GM11168 (cell line): ENCODE measurements around the gene RBM10.

Experiments used
- in situ Hi-C: fragments of 300-500 bp; cut with MboI; formaldehyde crosslinking; loops from one replicate; pipeline ENCODE4 v1.12.0; 2022; ENCODE audit warnings: low sequenced_read_pairs; ENCODE audit not compliant: unreplicated experiment

Gene RBM10

GRCh38 chrX:47190445-47191269, 45.6 kb downstream of the RBM10 start:
- in situ Hi-C loops = loop anchor here (25.0 kb wide), 1 partner anchor 322 kb away; no protein-coding TSS in a partner anchor

GRCh38 chrX:47191331-47191730, 46.3 kb downstream of the RBM10 start:
- in situ Hi-C loops = loop anchor here (25.0 kb wide), 1 partner anchor 321 kb away; no protein-coding TSS in a partner anchor

GRCh38 chrX:47191806-47192401, 46.9 kb downstream of the RBM10 start:
- in situ Hi-C loops = loop anchor here (25.0 kb wide), 1 partner anchor 320 kb away; no protein-coding TSS in a partner anchor

GRCh38 chrX:47193475-47194193, 48.6 kb downstream of the RBM10 start, which contains the start of gene UBA1:
TSS of gene UBA1 (plus strand) at chrX:47193829. CDS start at chrX:47198803, 4,974 bp downstream.
- in situ Hi-C loops = loop anchor here (25.0 kb wide), 1 partner anchor 319 kb away; no protein-coding TSS in a partner anchor

GRCh38 chrX:47194194-47194787, 49.3 kb downstream of the RBM10 start:
- in situ Hi-C loops = loop anchor here (25.0 kb wide), 1 partner anchor 318 kb away; no protein-coding TSS in a partner anchor

GRCh38 chrX:47196098-47196497, 51.1 kb downstream of the RBM10 start:
- in situ Hi-C loops = loop anchor here (25.0 kb wide), 1 partner anchor 316 kb away; no protein-coding TSS in a partner anchor

- in situ Hi-C loops = loop anchor here (25.0 kb wide), 1 partner anchor 315 kb away; no protein-coding TSS in a partner anchor
Observed at GRCh38 chrX:47197526-47197925, 52.5 kb downstream of the RBM10 start.

GRCh38 chrX:47198026-47198686, 53.1 kb downstream of the RBM10 start:
- in situ Hi-C loops = loop anchor here (25.0 kb wide), 1 partner anchor 314 kb away; no protein-coding TSS in a partner anchor

GRCh38 chrX:47198687-47199080, 53.7 kb downstream of the RBM10 start:
- in situ Hi-C loops = loop anchor here (25.0 kb wide), 1 partner anchor 314 kb away; no protein-coding TSS in a partner anchor

GRCh38 chrX:47199286-47199685, 54.3 kb downstream of the RBM10 start:
- in situ Hi-C loops = loop anchor here (25.0 kb wide), 1 partner anchor 313 kb away; no protein-coding TSS in a partner anchor

GRCh38 chrX:47200385-47201150, 55.5 kb downstream of the RBM10 start:
- in situ Hi-C loops = loop anchor here (25.0 kb wide), 1 partner anchor 187 kb away; no protein-coding TSS in a partner anchor

- in situ Hi-C loops = loop anchor here (25.0 kb wide), 1 partner anchor 186 kb away; no protein-coding TSS in a partner anchor
Observed at GRCh38 chrX:47201345-47201944, 56.4 kb downstream of the RBM10 start.

GRCh38 chrX:47202316-47202715, 57.3 kb downstream of the RBM10 start:
- in situ Hi-C loops = loop anchor here (25.0 kb wide), 1 partner anchor 185 kb away; no protein-coding TSS in a partner anchor

- in situ Hi-C loops = loop anchor here (25.0 kb wide), 1 partner anchor 184 kb away; no protein-coding TSS in a partner anchor
Observed at GRCh38 chrX:47202877-47203276, 57.9 kb downstream of the RBM10 start.

- in situ Hi-C loops = loop anchor here (25.0 kb wide), 1 partner anchor 182 kb away; no protein-coding TSS in a partner anchor
Observed at GRCh38 chrX:47204970-47205369, 59.9 kb downstream of the RBM10 start.

GRCh38 chrX:47206316-47206715, 61.3 kb downstream of the RBM10 start:
- in situ Hi-C loops = loop anchor here (25.0 kb wide), 1 partner anchor 181 kb away; no protein-coding TSS in a partner anchor

GRCh38 chrX:47208108-47208507, 63.1 kb downstream of the RBM10 start:
- in situ Hi-C loops = loop anchor here (25.0 kb wide), 1 partner anchor 179 kb away; no protein-coding TSS in a partner anchor
